Natural killer cell (primary cell): ENCODE results near the gene DDX10. TPM values are rescaled to one million over a fixed set of nuclear protein-coding genes. Genes with fewer than 3 reads are reported as not detected.

Experiments used
- ATAC-seq, 3 donors: fragments of 150-1000 bp in 2 of 3; fragments of 200-7000 bp in 1 of 3; cut with Tn5 transposase; 1 replicate in 1 of 3; 2 replicates in 2 of 3; pipeline ENCODE4 v1.10.0; 2021; ENCODE audit warnings: mild to moderate bottlenecking in 2 of 3, moderate library complexity in 2 of 3
- DNase-seq, 2 donors: peaks; one replicate each; pipeline versions ENCODE4 v3.0.0 to v3.0.0-alpha.2; 2013 to 2021; ENCODE audit warnings: mixed read lengths in 1 of 2
- H3K27ac ChIP-seq: one replicate; pipeline ENCODE4 v1.5.1; 2013; ENCODE audit warnings: mild to moderate bottlenecking, low read length
- H3K27me3 ChIP-seq: one replicate; pipeline ENCODE4 v1.6.1; 2013; ENCODE audit warnings: low read length; ENCODE audit not compliant: control insufficient read depth, insufficient read depth
- H3K36me3 ChIP-seq: one replicate; pipeline ENCODE4 v1.6.1; 2013; ENCODE audit warnings: low read length; ENCODE audit not compliant: control insufficient read depth, insufficient read depth
- H3K4me1 ChIP-seq: one replicate; pipeline ENCODE4 v1.6.1; 2013; ENCODE audit warnings: low read length; ENCODE audit not compliant: control insufficient read depth, insufficient read depth
- H3K4me3 ChIP-seq: one replicate; pipeline ENCODE4 v1.5.1; 2013; ENCODE audit warnings: low read length
- H3K9me3 ChIP-seq: one replicate; pipeline ENCODE4 v1.6.1; 2013; ENCODE audit warnings: low read length; ENCODE audit not compliant: control insufficient read depth, insufficient read depth
- H3K27ac Mint-ChIP-seq, 2 donors: one replicate each; pipeline ENCODE4 v1.8.0; 2022; ENCODE audit warnings: mild to moderate bottlenecking in 2 of 2, mixed read lengths in 2 of 2, moderate library complexity in 1 of 2
- H3K27me3 Mint-ChIP-seq, 2 donors: one replicate each; pipeline ENCODE4 v1.8.0; 2022; ENCODE audit warnings: low read depth in 2 of 2, mixed read lengths in 2 of 2
- H3K36me3 Mint-ChIP-seq: one replicate; pipeline ENCODE4 v1.8.0; 2022; ENCODE audit warnings: mixed read lengths
- H3K4me1 Mint-ChIP-seq, 2 donors: one replicate each; pipeline ENCODE4 v1.8.0; 2022; ENCODE audit warnings: mixed read lengths in 2 of 2
- H3K4me3 Mint-ChIP-seq: one replicate; pipeline ENCODE4 v1.8.0; 2022; ENCODE audit warnings: mild to moderate bottlenecking, moderate library complexity, mixed read lengths
- H3K9me3 Mint-ChIP-seq, 2 donors: one replicate each; pipeline ENCODE4 v1.8.0; 2022; ENCODE audit warnings: mixed read lengths in 2 of 2
- CTCF ChIP-seq: fragments of 200-600 bp; IDR thresholded peaks from one replicate; pipeline ENCODE4 v1.8.0; 2022; ENCODE audit warnings: antibody characterized with exemption
- WGBS: methylation state at CpG from one replicate; pipeline ENCODE4 v1.1.7; 2013; ENCODE audit warnings: missing lambda C conversion rate; ENCODE audit not compliant: insufficient coverage; 5-methylcytosine and 5-hydroxymethylcytosine counted together
- intact Hi-C: fragments of 100-400 bp; cut with micrococcal nuclease; formaldehyde crosslinking; loops from one replicate; pipeline ENCODE4 v1.14.2; 2022
- total RNA-seq, 4 donors: library from RNA; stranded (reverse); fragments of 120-200 nt in 1 of 4; gene quantifications; one replicate each; pipeline versions ENCODE4 v1.2.3 to v1.2.4, GENCODE V29; 2013 to 2022

DDX10 gene
- total RNA-seq, 3 donors from 2014 or later (not counting 1 experiment from before 2014, with no cell fraction given), result 23.4 to 30.9 (median 24.9) TPM

- H3K4me1 ChIP-seq, result no peaks in the 10 kb centered on the region
- Mint-ChIP-seq H3K4me3 (no peak overlapping the region), H3K4me1 (no peaks in the 10 kb centered on the region), H3K27ac (peak overlapping the region in 1 of 2 donors; percentile 9), H3K36me3 (no peaks in the 10 kb centered on the region), H3K27me3 (no peaks in the 10 kb centered on the region), H3K9me3 (no peaks in the 10 kb centered on the region)
- H3K27me3 ChIP-seq, result no peaks in the 10 kb centered on the region
- TF ChIP-seq CTCF, result no peak
- no peaks in the 10 kb centered on the region for H3K9me3 ChIP-seq
- H3K36me3 ChIP-seq, result peaks cover 44% of the 10 kb centered on the region
- no peak overlapping the region for H3K4me3 ChIP-seq
- H3K27ac ChIP-seq, result no peak overlapping the region
- ATAC-seq (no peak), DNase-seq (no peak)
- intact Hi-C loops, result no loop called here
- no CpG with 5 or more reads among the region's 1 CpG for WGBS
These were observed 30.0 kb downstream of the DDX10 start for GRCh38 chr11:108694846-108695245.

GRCh38 chr11:108697872-108698473 lies 33.1 kb downstream of the DDX10 start:
- Mint-ChIP-seq H3K27me3 (no peaks in the 10 kb centered on the region), H3K4me1 (peaks cover 0 to 5% of the 10 kb centered on the region in 2 donors), H3K9me3 (no peaks in the 10 kb centered on the region), H3K36me3 (no peaks in the 10 kb centered on the region), H3K27ac (no peak overlapping the region), H3K4me3 (no peak overlapping the region)
- H3K4me3 ChIP-seq, result no peak overlapping the region
- H3K4me1 ChIP-seq, result no peaks in the 10 kb centered on the region
- TF ChIP-seq CTCF, result peak; percentile 73
- WGBS, result 81% methylated on average over 3 of the region's 3 CpGs
- H3K36me3 ChIP-seq, result peaks cover 28% of the 10 kb centered on the region
- peak; percentile 54 to 77 (median 68) for ATAC-seq
- peak in 1 of 2 donors; percentile 56 for DNase-seq
- H3K27ac ChIP-seq, result no peak overlapping the region
- intact Hi-C loops, result loop anchor here (2.0 kb wide), 1 partner anchor 999 kb away; no protein-coding TSS in a partner anchor
- H3K9me3 ChIP-seq, result no peaks in the 10 kb centered on the region
- H3K27me3 ChIP-seq, result no peaks in the 10 kb centered on the region

- Mint-ChIP-seq H3K36me3 (no peaks in the 10 kb centered on the region), H3K4me3 (no peak overlapping the region), H3K4me1 (peaks cover 0 to 5% of the 10 kb centered on the region in 2 donors), H3K9me3 (no peaks in the 10 kb centered on the region), H3K27ac (no peak overlapping the region), H3K27me3 (no peaks in the 10 kb centered on the region)
- ATAC-seq, result no peak
- no peak for TF ChIP-seq CTCF
- H3K27me3 ChIP-seq, result no peaks in the 10 kb centered on the region
- no peaks in the 10 kb centered on the region for H3K4me1 ChIP-seq
- H3K9me3 ChIP-seq, result no peaks in the 10 kb centered on the region
- H3K4me3 ChIP-seq, result no peak overlapping the region
- peaks cover 19% of the 10 kb centered on the region for H3K36me3 ChIP-seq
- WGBS, result 100% methylated on average over 3 of the region's 4 CpGs
- intact Hi-C loops, result loop anchor here (2.0 kb wide), 1 partner anchor 998 kb away; no protein-coding TSS in a partner anchor
- no peak overlapping the region for H3K27ac ChIP-seq
- DNase-seq, result no peak
These were observed 34.2 kb downstream of the DDX10 start for GRCh38 chr11:108698844-108699642.
